Measurements from ENCODE around the gene DNAJC22.

The DNAJC22 gene

DNA sequence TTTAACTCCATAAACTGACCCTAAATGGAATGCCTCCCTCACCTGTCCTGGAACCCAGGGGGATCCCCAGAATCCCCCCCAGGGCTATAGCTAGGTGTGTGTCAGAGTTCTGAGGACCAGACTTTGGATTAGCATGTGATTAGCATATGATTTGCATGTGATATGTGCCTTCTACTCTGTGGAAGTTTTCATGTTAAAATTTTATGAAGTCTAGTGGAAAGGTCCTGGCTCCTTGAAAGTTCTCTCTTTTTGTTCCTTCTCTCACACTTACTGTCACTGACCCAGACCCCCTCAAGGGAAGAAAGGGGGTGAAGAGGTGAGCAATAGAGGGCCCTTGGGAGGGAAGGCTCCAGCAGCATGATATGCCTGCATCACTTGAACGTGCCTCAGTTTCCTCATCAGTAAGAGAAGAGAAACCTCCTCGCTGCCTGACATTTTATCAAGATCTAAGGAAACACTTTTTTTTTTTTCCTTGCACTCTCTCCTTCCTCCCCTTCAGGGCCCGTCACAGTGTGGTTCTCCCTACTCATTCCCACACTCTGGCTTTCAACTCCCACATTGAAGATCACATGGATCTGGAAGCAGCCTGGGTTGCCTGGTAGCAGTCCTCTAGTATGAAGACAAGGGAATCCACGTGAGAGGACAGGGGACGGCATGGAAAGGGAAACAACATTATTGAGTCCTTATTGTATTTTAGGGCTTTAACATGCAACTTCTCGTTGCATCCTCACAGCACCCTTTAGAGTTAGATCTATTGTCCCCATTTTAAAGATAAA is 6.4 kb upstream of the DNAJC22 start:
- no peak for DNase-seq (ENCODE audit: low read depth, low spot score)

DNA sequence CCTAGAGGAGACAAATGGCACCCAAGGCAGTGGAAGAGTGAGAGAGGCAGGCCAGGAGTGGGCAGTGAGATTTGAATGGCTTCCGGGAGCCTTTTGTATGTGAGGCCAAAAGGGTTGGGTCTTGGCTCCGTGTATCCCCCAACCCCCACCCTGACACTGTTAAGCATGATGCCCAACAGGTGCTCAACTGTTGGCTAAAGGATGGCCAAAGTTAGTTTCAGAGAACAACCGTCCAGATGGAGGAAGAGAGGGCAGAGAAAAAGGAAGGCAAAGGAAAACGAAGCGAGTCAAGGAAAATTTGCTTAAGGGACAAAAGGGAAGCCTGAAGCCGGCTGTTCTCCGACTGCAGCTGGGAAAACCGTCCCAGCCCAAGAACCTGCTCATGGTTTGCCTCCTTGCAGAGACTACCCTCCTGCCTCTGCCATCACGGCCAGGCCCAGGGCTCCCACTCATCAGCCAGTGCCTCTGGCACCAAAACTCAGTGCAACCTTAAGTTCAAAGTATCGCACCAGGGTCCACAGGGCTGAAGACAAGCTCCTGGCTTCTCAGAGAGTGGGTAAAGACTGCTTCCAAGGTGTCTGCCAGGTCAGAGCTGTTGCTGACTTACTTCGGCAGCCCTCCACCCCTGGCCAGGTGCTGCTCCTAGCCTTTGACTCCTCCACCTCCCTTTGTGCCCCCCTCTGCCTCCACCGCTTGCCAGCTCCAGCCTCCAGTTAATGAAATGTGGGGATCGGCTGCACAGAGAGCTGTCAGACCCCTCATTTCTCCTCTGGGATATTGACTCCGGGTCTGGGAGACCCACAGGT is 5.5 kb upstream of the DNAJC22 start:
- H3K4me3 ChIP-seq (ENCODE audit: low read depth, low read length) = no peak overlapping the region
- TF ChIP-seq, protein P1, sequence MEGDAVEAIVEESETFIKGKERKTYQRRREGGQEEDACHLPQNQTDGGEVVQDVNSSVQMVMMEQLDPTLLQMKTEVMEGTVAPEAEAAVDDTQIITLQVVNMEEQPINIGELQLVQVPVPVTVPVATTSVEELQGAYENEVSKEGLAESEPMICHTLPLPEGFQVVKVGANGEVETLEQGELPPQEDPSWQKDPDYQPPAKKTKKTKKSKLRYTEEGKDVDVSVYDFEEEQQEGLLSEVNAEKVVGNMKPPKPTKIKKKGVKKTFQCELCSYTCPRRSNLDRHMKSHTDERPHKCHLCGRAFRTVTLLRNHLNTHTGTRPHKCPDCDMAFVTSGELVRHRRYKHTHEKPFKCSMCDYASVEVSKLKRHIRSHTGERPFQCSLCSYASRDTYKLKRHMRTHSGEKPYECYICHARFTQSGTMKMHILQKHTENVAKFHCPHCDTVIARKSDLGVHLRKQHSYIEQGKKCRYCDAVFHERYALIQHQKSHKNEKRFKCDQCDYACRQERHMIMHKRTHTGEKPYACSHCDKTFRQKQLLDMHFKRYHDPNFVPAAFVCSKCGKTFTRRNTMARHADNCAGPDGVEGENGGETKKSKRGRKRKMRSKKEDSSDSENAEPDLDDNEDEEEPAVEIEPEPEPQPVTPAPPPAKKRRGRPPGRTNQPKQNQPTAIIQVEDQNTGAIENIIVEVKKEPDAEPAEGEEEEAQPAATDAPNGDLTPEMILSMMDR (IDR thresholded peaks at IDR 0.05; ENCODE audit: low read depth, low read length) = no peak
- in situ Hi-C loops (cut with HindIII; ENCODE audit: low sequenced_read_pairs) = no loop called here
- no peak for DNase-seq (ENCODE audit: low read depth, low spot score)

More for the DNA sequence above, 6.4 kb upstream of the DNAJC22 start:
- in situ Hi-C loops (cut with HindIII; ENCODE audit: low sequenced_read_pairs) = no loop called here
- TF ChIP-seq, protein P1 (IDR thresholded peaks at IDR 0.05; ENCODE audit: low read depth, low read length) = no peak
- H3K4me3 ChIP-seq (ENCODE audit: low read depth, low read length) = no peak overlapping the region

DNA sequence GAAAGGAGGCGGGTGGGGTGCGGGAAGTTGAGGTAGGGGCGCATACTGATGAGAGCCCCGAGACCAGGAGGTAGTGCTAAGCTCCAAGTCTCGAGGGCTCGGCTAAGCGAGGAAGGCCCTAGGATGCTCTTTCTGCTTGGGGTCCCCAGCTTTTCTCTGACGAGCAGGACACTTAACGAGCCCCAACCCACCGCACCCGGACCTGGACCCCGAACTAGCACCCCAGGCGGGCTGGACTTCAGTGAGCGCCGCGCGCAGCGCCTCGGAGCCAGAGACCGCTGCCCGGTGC is 5.0 kb upstream of the DNAJC22 start:
- TF ChIP-seq, protein P1 (IDR thresholded peaks at IDR 0.05; ENCODE audit: low read depth, low read length) = no peak
- in situ Hi-C loops (cut with HindIII; ENCODE audit: low sequenced_read_pairs) = no loop called here
- H3K4me3 ChIP-seq (ENCODE audit: low read depth, low read length) = peak overlapping the region; percentile 31
- DNase-seq (ENCODE audit: low read depth, low spot score) = no peak

DNA sequence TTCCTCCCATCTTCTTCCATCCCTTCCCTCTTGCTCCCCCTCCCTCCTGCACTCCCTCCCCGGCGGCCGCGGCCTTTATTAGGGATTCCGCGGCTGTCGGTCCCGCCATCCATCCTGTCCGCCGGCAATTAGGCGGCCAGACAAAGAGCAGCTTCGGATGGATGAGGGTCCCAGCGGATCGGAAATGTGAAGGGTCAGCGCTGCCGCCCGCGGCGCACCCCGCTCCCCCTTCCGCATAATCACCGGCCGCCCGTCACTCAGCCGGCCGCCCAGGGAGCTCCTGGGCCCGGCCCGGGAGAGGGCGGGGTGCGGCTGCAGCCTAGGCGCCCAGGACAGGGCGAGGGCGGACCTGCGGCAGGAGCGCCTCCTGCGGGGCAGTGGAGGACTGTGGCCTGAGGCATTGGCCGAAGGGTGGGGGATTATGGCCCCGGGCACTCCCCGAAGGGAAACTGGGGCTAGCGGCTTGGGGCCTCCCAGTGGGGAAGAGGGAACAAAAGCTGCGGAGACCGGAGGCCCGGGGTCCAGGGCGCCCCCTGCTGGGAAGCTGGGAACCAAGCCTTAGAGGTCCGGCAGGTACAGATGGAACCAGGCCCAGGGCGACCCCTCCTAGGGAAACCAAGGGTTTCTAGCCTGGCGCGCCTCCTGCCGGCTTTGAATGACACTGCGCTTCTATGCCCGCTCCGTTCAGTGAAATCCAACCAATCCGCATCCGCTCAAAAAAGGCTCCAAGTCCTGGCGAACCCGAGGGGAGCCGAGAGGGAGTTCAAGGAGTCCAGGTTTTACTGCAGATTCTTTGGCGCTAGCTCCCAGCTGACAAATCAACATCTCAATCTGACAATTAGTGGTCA is 4.4 kb upstream of the DNAJC22 start:
- H3K4me3 ChIP-seq (ENCODE audit: low read depth, low read length) = peak overlapping the region; percentile 31
- TF ChIP-seq, protein P1 (IDR thresholded peaks at IDR 0.05; ENCODE audit: low read depth, low read length) = peak; percentile 80
- in situ Hi-C loops (cut with HindIII; ENCODE audit: low sequenced_read_pairs) = no loop called here
- DNase-seq (ENCODE audit: low read depth, low spot score) = peak; percentile 68

DNA sequence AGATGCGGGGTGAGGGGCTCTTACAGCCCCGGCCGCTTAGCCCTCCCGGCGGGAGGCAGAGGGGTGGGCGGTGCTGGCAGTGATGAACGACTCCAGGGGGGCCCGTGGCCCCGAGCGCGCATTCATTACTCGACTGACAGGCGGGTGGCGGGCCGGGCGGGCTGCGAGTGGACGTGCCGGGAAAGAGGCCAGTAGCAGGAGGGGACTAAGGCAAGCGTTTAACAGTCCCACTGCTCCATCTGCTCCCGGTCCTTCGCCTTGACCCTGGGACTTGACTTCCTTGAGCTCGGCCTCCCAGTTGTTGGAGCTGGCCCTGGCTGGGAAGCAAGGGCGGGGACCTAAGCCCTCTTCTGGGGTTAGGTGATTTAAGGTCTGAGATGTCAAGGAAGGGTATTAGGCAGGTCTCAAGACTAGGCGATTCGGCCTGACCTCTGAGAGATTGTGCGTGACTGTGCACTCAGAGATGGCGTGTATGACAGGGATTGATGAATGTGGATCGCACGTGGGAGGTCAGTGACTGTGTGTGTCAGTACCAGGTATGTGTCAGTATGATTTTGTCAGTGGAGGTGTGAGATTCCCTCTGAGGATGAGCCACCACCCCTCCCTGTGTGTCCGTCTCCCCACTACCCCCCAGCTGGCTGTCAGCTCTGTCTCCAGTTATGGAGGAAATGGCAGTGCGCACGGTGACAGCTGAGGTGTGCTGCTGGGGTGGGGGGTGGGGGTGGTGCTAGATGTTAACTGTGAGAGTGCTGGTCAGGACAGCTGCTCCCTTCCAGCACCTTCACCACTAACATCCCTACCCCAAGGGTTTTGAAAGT is 3.6 kb upstream of the DNAJC22 start:
- peak overlapping the region; percentile 31 for H3K4me3 ChIP-seq (ENCODE audit: low read depth, low read length)
- DNase-seq (ENCODE audit: low read depth, low spot score) = no peak
- TF ChIP-seq, protein P1 (IDR thresholded peaks at IDR 0.05; ENCODE audit: low read depth, low read length) = no peak
- in situ Hi-C loops (cut with HindIII; ENCODE audit: low sequenced_read_pairs) = no loop called here
